SK-N-SH treated with all-trans-retinoic acid at 6 μM for 48 hours (cell line): ENCODE results near the gene HLA-DPA1.

Source experiments
- ARNTL ChIP-seq: fragments of 450-650 bp; formaldehyde crosslinking; IDR thresholded peaks from 2 replicates; pipeline ENCODE4 v1.5.0; 2020; ENCODE audit warnings: low read depth, mild to moderate bottlenecking, moderate library complexity, borderline replicate concordance
- BACH2 ChIP-seq: fragments of 250-450 bp; sonication (Bioruptor Pico); IDR thresholded peaks from 2 replicates; pipeline ENCODE4 v1.9.0; 2021; ENCODE audit warnings: mild to moderate bottlenecking, borderline replicate concordance
- GLIS3 ChIP-seq: fragments of 250-450 bp; sonication (Bioruptor Pico); IDR thresholded peaks from 2 replicates; pipeline ENCODE4 v1.5.0; 2020; ENCODE audit warnings: mild to moderate bottlenecking, moderate library complexity
- ISL1 ChIP-seq: fragments of 250-450 bp; sonication (Bioruptor Pico); IDR thresholded peaks from 2 replicates; pipeline ENCODE4 v2.1.2; 2022; ENCODE audit warnings: mild to moderate bottlenecking, moderate library complexity
- OSR1 ChIP-seq: fragments of 250-450 bp; sonication (Bioruptor Pico); IDR thresholded peaks from 2 replicates; pipeline ENCODE4 v1.8.0; 2022; ENCODE audit warnings: moderate library complexity, mild to moderate bottlenecking, inconsistent platforms
- PATZ1 ChIP-seq: fragments of 250-450 bp; sonication (Bioruptor Pico); IDR thresholded peaks from 2 replicates; pipeline ENCODE4 v1.8.0; 2020; ENCODE audit warnings: mild to moderate bottlenecking, moderate library complexity, borderline replicate concordance
- RARB ChIP-seq: fragments of 250-450 bp; sonication (Bioruptor Pico); IDR thresholded peaks from 2 replicates; pipeline ENCODE4 v1.8.0; 2021; ENCODE audit warnings: mild to moderate bottlenecking, moderate library complexity
- ZC3H10 ChIP-seq: fragments of 250-450 bp; sonication (Bioruptor Pico); IDR thresholded peaks from 2 replicates; pipeline ENCODE4 v1.5.1; 2021; ENCODE audit warnings: mild to moderate bottlenecking, moderate library complexity
- ZFP3 ChIP-seq: fragments of 250-450 bp; sonication (Bioruptor Pico); IDR thresholded peaks from 2 replicates; pipeline ENCODE4 v1.5.0; 2020; ENCODE audit warnings: mild to moderate bottlenecking, moderate library complexity
- ZFP30 ChIP-seq: fragments of 450-650 bp; formaldehyde crosslinking; IDR thresholded peaks from 2 replicates; pipeline ENCODE4 v1.5.0; 2022; ENCODE audit warnings: mild to moderate bottlenecking, moderate library complexity
- ZNF565 ChIP-seq: fragments of 450-650 bp; formaldehyde crosslinking; conservative IDR thresholded peaks from 2 replicates; pipeline ENCODE4 v1.5.0; 2020; ENCODE audit warnings: low read depth, mild to moderate bottlenecking, moderate library complexity
- ZNF70 ChIP-seq: fragments of 450-650 bp; formaldehyde crosslinking; IDR thresholded peaks from 2 replicates; pipeline ENCODE4 v1.5.0; 2020; ENCODE audit warnings: mild to moderate bottlenecking, moderate library complexity
- ZNF8 ChIP-seq: fragments of 450-650 bp; formaldehyde crosslinking; IDR thresholded peaks from 2 replicates; pipeline ENCODE4 v1.5.0; 2020; ENCODE audit warnings: mild to moderate bottlenecking, moderate library complexity
- TF ChIP-seq, protein P1 (sequence below): fragments of 250-450 bp; sonication (Bioruptor Pico); IDR thresholded peaks from 2 replicates; pipeline ENCODE4 v1.5.1; 2020; ENCODE audit warnings: low read depth, mild to moderate bottlenecking, moderate library complexity

DNA sequence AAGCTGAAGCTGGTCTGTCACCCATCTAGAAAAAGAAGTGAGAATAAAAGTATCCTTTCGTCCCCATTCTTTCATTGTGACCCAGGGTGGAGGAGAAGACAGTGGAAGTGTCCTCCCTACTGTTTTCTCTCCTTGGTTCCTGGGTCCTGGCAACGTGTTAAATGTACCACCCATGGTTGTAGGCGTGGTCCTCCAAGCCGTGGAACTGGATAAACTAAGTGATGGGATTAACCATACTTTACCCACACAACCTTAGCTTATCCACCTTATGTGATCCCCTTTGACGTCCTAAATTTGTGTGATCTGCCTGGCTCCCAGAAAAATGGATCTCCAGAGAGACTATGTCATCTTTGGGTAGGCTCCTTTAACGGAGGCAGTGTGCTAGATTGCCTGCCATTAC is 49.7 kb upstream of the HLA-DPA1 start:
- no peak for TF ChIP-seq PATZ1
- no peak for TF ChIP-seq RARB
- TF ChIP-seq, protein P1, sequence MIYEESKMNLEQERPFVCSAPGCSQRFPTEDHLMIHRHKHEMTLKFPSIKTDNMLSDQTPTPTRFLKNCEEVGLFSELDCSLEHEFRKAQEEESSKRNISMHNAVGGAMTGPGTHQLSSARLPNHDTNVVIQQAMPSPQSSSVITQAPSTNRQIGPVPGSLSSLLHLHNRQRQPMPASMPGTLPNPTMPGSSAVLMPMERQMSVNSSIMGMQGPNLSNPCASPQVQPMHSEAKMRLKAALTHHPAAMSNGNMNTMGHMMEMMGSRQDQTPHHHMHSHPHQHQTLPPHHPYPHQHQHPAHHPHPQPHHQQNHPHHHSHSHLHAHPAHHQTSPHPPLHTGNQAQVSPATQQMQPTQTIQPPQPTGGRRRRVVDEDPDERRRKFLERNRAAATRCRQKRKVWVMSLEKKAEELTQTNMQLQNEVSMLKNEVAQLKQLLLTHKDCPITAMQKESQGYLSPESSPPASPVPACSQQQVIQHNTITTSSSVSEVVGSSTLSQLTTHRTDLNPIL (CRISPR knock-in tag): no peak
- TF ChIP-seq GLIS3 (CRISPR knock-in tag): no peak
- TF ChIP-seq ZNF565 (CRISPR knock-in tag): no peak
- no peak for TF ChIP-seq ZNF70 (CRISPR knock-in tag)
- TF ChIP-seq BACH2 (CRISPR knock-in tag): no peak
- TF ChIP-seq ZNF8 (CRISPR knock-in tag): no peak
- no peak for TF ChIP-seq ARNTL (CRISPR knock-in tag)
- no peak for TF ChIP-seq ZFP30 (CRISPR knock-in tag)
- TF ChIP-seq ISL1 (CRISPR knock-in tag): no peak
- no peak for TF ChIP-seq OSR1 (CRISPR knock-in tag)
- no peak for TF ChIP-seq ZFP3 (CRISPR knock-in tag)
- TF ChIP-seq ZC3H10 (CRISPR knock-in tag): no peak
